Activated CD4-positive, alpha-beta T cell treated with anti-CD3 and anti-CD28 coated beads, Interleukin-2, amount 50 U/mL, for 24 hours (primary cell): Measurements from ENCODE around the gene SLC44A3.
A peak's percentile ranks its signal among the peaks of the same experiment; 100 is the strongest.

Experiments
- DNase-seq, 2 donors: peaks; one replicate each; pipeline ENCODE4 v3.0.0-alpha.2; 2020; ENCODE audit warnings: low read depth in 1 of 2, low spot score in 1 of 2

Gene SLC44A3

DNA sequence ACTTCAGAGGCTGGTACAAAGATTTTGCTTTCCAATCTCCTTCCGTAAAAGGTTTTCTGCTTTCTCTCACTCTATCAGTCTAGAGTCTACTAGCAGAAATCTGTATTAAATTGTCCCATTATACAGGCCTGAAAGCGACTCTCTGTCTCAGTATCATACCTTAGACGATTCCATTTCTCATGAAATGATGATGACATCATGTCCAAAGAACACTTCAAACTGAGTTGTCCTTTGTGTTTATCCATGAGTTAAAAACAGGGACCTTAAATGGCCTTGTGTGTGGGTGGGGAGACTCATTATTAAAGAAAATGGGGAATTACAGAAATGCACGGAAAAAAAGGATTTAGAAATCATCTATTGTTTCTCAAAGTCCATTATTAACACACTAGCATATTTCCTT lies 21.0 kb upstream of the SLC44A3 start:
- DNase-seq: no peak

- DNase-seq: no peak
These were observed 18.1 kb upstream of the SLC44A3 start for GRCh38 chr1:94801919-94802546.

- DNase-seq: no peak
These were observed 17.1 kb upstream of the SLC44A3 start for GRCh38 chr1:94803106-94803505.

GRCh38 chr1:94803517-94804441 lies 16.4 kb upstream of the SLC44A3 start:
- no peak for DNase-seq

- no peak for DNase-seq
These were observed 15.7 kb upstream of the SLC44A3 start for GRCh38 chr1:94804442-94804837.

- DNase-seq: peak in 1 of 2 donors; percentile 41
These were observed 14.2 kb upstream of the SLC44A3 start for GRCh38 chr1:94805912-94806311.

GRCh38 chr1:94806441-94806871 lies 13.7 kb upstream of the SLC44A3 start:
- DNase-seq: no peak

- DNase-seq: no peak
These were observed 12.2 kb upstream of the SLC44A3 start for GRCh38 chr1:94807742-94808491.

- no peak for DNase-seq
These were observed 11.5 kb upstream of the SLC44A3 start for GRCh38 chr1:94808669-94809068.

GRCh38 chr1:94812985-94813384 lies 7.2 kb upstream of the SLC44A3 start:
- DNase-seq: no peak

DNA sequence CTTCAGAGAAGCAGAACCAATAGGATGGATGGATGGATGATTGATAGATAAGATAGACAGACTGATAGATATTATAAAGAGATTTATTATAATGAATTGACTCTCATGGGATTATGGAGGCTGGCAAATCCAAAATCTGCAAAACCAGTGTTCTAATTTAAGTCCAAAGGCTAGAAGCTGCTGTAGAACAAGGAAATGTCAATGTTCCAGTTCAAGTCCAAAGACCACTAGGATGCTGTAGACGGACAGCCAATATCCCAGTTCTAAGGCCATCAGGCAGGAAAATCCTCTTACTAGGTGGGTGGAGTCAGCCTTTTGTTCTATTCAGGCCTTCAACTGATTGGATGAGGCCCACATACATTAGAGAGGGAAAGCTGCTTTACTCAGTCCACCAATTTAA lies 4.1 kb upstream of the SLC44A3 start:
- no peak for DNase-seq

DNA sequence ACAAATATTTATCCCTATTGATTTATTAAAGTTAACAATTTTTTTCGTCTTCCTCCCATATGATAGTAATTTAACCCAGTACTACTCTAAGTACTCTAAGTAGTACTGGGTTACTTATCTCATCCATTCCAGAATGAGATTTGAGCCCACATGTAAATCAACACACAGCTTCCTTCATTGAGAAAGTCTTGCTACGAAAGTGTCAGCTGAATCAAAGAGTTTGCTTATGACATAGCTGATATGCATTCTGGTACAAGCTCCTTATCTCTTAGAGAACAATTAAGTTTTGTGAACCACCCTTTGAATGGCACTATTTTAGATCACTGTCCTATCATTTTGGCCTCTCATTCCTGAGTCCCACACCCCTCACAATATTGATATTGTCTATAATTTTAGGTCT lies 2.4 kb upstream of the SLC44A3 start:
- DNase-seq: no peak

GRCh38 chr1:94819238-94819944 lies 766 bp upstream of the SLC44A3 start:
- DNase-seq: no peak

GRCh38 chr1:94820936-94821335 lies 779 bp downstream of the SLC44A3 start:
- DNase-seq: no peak

DNA sequence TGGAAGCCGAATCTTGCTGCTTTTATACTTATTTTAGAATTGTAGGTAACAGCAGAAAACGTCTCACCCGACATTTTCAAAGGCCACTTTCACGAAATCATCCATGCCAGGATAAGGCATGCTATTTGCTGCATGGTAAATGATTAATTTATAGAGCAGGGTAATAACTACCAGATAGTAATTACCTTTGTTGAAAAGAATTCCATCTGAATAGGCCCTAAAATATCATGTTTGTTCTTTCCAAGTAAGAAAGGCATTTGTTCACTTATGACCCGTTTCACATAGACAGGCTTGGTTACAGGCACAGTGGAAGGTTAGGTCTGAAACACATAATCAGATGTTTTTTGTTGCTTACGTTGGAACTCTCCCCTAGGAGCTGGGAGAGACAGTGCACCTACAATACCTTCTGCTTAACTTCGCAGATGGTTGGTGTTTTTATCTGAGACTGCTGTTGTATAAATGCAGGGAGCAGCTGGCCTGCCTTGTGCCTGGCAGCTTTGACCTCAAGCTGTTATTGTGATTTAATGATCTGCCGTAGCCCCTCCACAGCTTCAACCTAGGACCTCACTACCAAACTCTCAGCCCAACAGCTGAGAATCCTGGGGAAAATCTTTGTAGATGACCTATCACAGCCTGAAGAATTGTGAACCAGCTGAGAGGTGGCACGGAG lies 1.6 kb downstream of the SLC44A3 start:
- DNase-seq: no peak

DNA sequence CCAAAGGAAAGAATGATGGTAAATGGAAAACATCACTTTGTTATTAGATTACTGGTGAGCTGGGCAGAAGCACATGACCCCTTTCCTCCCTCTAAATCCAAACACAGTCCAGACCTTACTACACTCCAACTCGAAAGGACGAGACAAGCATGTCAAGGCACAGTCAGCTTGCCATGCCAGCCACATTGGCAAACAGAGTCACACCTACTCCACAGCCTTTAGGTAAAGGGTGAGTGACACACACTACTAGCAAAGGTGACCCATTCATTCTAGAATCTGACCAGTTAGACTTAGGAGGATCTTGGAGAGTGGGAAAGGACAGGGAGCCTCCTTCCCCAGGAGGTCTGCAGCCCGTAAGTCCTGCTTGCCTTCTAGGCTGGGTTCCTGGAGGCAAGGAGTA lies 3.0 kb downstream of the SLC44A3 start:
- no peak for DNase-seq

GRCh38 chr1:94825936-94826335 lies 5.8 kb downstream of the SLC44A3 start:
- DNase-seq: no peak

- DNase-seq: no peak
These were observed 7.3 kb downstream of the SLC44A3 start for GRCh38 chr1:94827434-94827833.

DNA sequence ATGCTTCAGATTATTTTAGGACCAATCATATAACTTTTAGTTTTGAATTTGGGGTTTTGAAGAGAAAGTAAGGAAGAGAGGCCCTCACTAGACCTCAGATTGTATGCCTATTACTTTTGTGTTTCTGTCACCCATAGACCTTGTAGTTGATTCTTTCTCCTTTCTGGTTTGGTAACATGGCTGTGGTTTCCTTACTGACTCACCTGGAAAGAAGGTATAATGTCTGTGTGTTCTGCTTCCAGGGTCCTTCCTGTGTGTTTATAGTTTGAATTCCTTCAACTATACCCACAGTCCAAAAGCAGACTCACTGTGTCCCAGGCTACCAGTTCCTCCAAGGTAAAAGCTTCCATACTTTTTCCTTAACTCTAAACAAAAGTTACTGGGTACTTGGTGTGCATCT lies 8.1 kb downstream of the SLC44A3 start:
- no peak for DNase-seq

DNA sequence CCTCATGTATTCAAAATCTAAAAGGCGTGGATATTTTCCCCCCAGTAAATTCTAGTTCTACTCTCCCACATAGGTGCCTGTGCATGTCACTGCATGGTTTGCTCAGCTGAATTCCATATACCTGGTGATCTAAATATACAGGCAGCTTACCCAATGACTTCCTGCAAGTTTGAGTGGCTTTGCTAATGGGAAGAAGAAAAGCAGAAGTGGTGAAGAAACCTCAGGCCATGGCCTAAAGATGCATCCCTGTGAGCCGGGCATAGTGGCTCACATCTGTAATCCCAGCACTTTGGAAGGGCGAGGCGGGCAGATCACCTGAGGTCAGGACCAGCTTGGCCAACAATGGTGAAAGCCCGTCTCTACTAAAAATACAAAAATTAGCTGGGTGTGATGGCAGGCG lies 11.5 kb downstream of the SLC44A3 start:
- no peak for DNase-seq

DNA sequence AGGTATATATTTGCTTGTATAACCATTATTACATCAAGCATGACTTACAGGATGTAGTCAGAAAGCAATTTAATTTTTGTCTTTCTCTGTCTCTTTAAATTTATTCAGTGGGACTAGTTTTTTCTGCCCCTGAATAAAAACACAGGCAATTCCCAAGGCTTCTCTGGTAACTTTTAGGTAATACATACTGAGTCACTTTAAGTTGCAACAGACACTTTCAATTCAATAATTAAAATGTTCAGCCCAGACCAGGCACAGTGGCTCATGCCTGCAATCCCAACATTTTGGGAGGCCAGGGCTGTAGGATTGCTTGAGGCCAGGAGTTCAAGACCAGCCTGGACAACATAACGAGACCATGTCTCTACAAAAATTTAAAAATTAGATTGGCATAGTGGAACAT lies 12.3 kb downstream of the SLC44A3 start:
- DNase-seq: no peak
